Spleen (tissue), 11 donors: ENCODE measurements around the gene CNDP1. TPM values are rescaled to one million over a fixed set of nuclear protein-coding genes. Genes with fewer than 3 reads are reported as not detected.
A peak's percentile ranks its signal among the peaks of the same experiment; 100 is the strongest.

Source experiments
- DNase-seq: peaks from one replicate; pipeline ENCODE4 v3.0.0-alpha.2; 2020
- H3K27ac ChIP-seq, 8 donors: fragments of 200-600 bp; sonication (generic) in 7 of 8; 1 replicate in 4 of 8; 2 replicates in 4 of 8; pipeline versions ENCODE4 v1.5.0 to v1.8.0; 2016 to 2021; ENCODE audit warnings: inconsistent platforms in 4 of 8, mild to moderate bottlenecking in 4 of 8, moderate library complexity in 1 of 8
- H3K27me3 ChIP-seq, 7 donors: fragments of 200-600 bp; sonication (generic) in 6 of 7; replicated peaks in 1 of 7; 1 replicate in 4 of 7; 2 replicates in 3 of 7; pipeline versions ENCODE4 v1.5.0 to v1.8.0; 2016 to 2021; ENCODE audit warnings: inconsistent platforms in 3 of 7, mild to moderate bottlenecking in 1 of 7
- H3K36me3 ChIP-seq, 6 donors: fragments of 200-600 bp; sonication (generic) in 5 of 6; 1 replicate in 4 of 6; 2 replicates in 2 of 6; pipeline versions ENCODE4 v1.5.0 to v1.8.0; 2016 to 2021; ENCODE audit warnings: inconsistent platforms in 2 of 6
- H3K4me1 ChIP-seq, 6 donors: fragments of 200-600 bp; sonication (generic) in 5 of 6; 1 replicate in 3 of 6; 2 replicates in 3 of 6; pipeline versions ENCODE4 v1.5.0 to v1.8.0; 2016 to 2021; ENCODE audit warnings: inconsistent platforms in 3 of 6
- H3K4me3 ChIP-seq, 8 donors: fragments of 200-600 bp; sonication (generic) in 7 of 8; 1 replicate in 4 of 8; 2 replicates in 4 of 8; pipeline versions ENCODE4 v1.5.0 to v1.8.0; 2016 to 2021; ENCODE audit warnings: inconsistent platforms in 4 of 8, mild to moderate bottlenecking in 4 of 8, moderate library complexity in 2 of 8
- H3K9me3 ChIP-seq, 8 donors: fragments of 200-600 bp; sonication (generic) in 7 of 8; 1 replicate in 4 of 8; 2 replicates in 4 of 8; pipeline versions ENCODE4 v1.5.0 to v1.8.0; 2016 to 2021; ENCODE audit warnings: inconsistent platforms in 4 of 8
- POLR2A ChIP-seq, 3 donors: fragments of 450-650 bp; IDR thresholded peaks; one replicate each; pipeline ENCODE4 v1.5.1; 2017; ENCODE audit warnings: antibody characterized with exemption in 3 of 3, mild to moderate bottlenecking in 1 of 3
- POLR2AphosphoS5 ChIP-seq, 3 donors: sonication (generic); formaldehyde crosslinking; IDR thresholded peaks; one replicate each; pipeline ENCODE4 v1.5.1; 2017; ENCODE audit warnings: antibody characterized with exemption in 3 of 3
- whole genome bisulfite sequencing, 5 donors: extraction: QIAGEN DNeasy Blood & Tissue Kit in 3 of 5; methylation state at CpG; one replicate each; pipeline versions ENCODE4 v1.1.5 to v1.1.7; 2013 to 2018; 5-methylcytosine and 5-hydroxymethylcytosine counted together
- intact Hi-C: fragments of 100-400 bp; cut with DNase I; formaldehyde crosslinking; loops from one replicate; pipeline ENCODE4 v1.15.0; 2023; ENCODE audit warnings: low total_unique reads
- polyA plus RNA-seq, 3 donors: library from polyadenylated mRNA; stranded (reverse); fragments of 200-250 nt; gene quantifications; one replicate each; pipeline ENCODE4 v1.2.1, GENCODE V29; 2013
- total RNA-seq, 7 donors: library from RNA; depleted of rRNA in 3 of 7; stranded (reverse); fragments of >200 nt in 3 of 7; fragmentation: NEBNext Ultra II Directional in 4 of 7; extraction: Animal tissue kit (Norgen Biotek cat#: 25700) in 4 of 7; gene quantifications; one replicate each; pipeline versions ENCODE4 v1.1.0 to v1.2.1, GENCODE V29; 2016 to 2021
- TF ChIP-seq, protein P1 (sequence below), 11 experiments: fragments of 200-600 bp in 7 of 11; fragments of 450-650 bp in 4 of 11; sonication (generic) in 4 of 11; IDR thresholded peaks in 8 of 11; conservative IDR thresholded peaks in 3 of 11; 1 replicate in 7 of 11; 2 replicates in 4 of 11; pipeline versions ENCODE4 v1.4.0 to v1.8.0; 2016 to 2021; ENCODE audit warnings: antibody characterized with exemption in 11 of 11, inconsistent platforms in 4 of 11, mild to moderate bottlenecking in 1 of 11
- donor health status: healthy with polysubstance abuse.
- donor health status: DM: no; HTN: no; CAD: no; lungs with moderate emphysema.
- donor health status: DM: no; HTN: no; CAD: no.
- donor health status: Bipolar disorder and iron deficiency.
- donor health status: healthy.
- donor health status: DM: no; HTN: no; CAD: no.
- donor health status: DM: yes; HTN: yes; CAD: no.

Gene CNDP1
- total and polyA plus RNA-seq, 10 donors, result 0.03 to 0.59 (median 0.18) TPM; not detected in 2

GRCh38 chr18:74546007-74546406 lies 11.7 kb downstream of the CNDP1 start:
- no peaks in the 10 kb centered on the region for H3K36me3 ChIP-seq
- intact Hi-C loops, result no loop called here
- DNase-seq, result no peak

GRCh38 chr18:74546751-74547530 lies 12.6 kb downstream of the CNDP1 start:
- Histone ChIP-seq H3K4me1 (peaks cover 0 to 19% (median 9%) of the 10 kb centered on the region in 6 donors), H3K4me3 (no peak overlapping the region), H3K36me3 (no peaks in the 10 kb centered on the region), H3K9me3 (peaks cover 5 to 27% (median 21%) of the 10 kb centered on the region in 8 donors), H3K27ac (peak overlapping the region in 3 of 8 donors; percentile 6 to 51 (median 15)), H3K27me3 (no peaks in the 10 kb centered on the region)
- DNase-seq, result no peak
- WGBS, 5 donors, result 39 to 68% (median 54%) methylated on average over 9 of the region's 9 CpGs
- intact Hi-C loops, result no loop called here
- TF ChIP-seq, protein P1, sequence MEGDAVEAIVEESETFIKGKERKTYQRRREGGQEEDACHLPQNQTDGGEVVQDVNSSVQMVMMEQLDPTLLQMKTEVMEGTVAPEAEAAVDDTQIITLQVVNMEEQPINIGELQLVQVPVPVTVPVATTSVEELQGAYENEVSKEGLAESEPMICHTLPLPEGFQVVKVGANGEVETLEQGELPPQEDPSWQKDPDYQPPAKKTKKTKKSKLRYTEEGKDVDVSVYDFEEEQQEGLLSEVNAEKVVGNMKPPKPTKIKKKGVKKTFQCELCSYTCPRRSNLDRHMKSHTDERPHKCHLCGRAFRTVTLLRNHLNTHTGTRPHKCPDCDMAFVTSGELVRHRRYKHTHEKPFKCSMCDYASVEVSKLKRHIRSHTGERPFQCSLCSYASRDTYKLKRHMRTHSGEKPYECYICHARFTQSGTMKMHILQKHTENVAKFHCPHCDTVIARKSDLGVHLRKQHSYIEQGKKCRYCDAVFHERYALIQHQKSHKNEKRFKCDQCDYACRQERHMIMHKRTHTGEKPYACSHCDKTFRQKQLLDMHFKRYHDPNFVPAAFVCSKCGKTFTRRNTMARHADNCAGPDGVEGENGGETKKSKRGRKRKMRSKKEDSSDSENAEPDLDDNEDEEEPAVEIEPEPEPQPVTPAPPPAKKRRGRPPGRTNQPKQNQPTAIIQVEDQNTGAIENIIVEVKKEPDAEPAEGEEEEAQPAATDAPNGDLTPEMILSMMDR (IDR thresholded peaks at IDR 0.05 in 8 of 11, conservative IDR thresholded peaks at IDR 0.05 in 3 of 11), result no peak
- TF ChIP-seq POLR2AphosphoS5 (IDR thresholded peaks at IDR 0.05) (no peak), POLR2A (IDR thresholded peaks at IDR 0.05) (no peak)

More at GRCh38 chr18:74546007-74546406, 11.7 kb downstream of the CNDP1 start:
- no peak for TF ChIP-seq POLR2AphosphoS5 (IDR thresholded peaks at IDR 0.05)
- TF ChIP-seq POLR2A (IDR thresholded peaks at IDR 0.05), result no peak
- TF ChIP-seq, protein P1 (IDR thresholded peaks at IDR 0.05 in 8 of 11, conservative IDR thresholded peaks at IDR 0.05 in 3 of 11), result no peak
- Histone ChIP-seq H3K4me1 (peaks cover 0 to 13% (median 5%) of the 10 kb centered on the region in 6 donors), H3K9me3 (peaks cover 5 to 27% (median 21%) of the 10 kb centered on the region in 8 donors), H3K4me3 (no peak overlapping the region), H3K27me3 (no peaks in the 10 kb centered on the region), H3K27ac (peak overlapping the region in 1 of 8 donors; percentile 51)
- 92 to 96% (median 94%) methylated on average over 11 of the region's 11 CpGs for WGBS, 5 donors

DNA sequence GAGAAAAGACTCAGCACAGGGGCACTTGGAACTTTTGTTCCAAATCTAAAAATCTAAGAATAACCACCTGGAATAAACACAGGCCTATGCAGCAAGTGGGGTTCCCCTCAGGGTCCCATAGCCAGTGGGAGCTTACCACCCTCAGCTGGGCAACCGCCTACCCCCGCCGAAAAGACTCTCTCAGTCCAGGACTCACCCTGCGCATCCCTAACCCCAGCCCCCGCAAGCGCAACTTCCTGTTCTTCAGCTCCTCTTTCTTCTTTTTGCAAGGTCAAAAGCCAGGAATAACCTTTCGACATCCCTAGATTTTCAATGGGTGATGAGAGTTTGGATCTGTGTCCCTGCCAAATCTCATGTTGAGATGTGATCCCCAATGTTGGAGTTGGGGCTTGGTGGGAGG lies 13.6 kb downstream of the CNDP1 start:
- H3K4me1 ChIP-seq, result peaks cover 0 to 20% (median 10%) of the 10 kb centered on the region in 6 donors
- TF ChIP-seq POLR2A (IDR thresholded peaks at IDR 0.05), result no peak
- no peak for TF ChIP-seq POLR2AphosphoS5 (IDR thresholded peaks at IDR 0.05)
- TF ChIP-seq, protein P1 (IDR thresholded peaks at IDR 0.05 in 8 of 11, conservative IDR thresholded peaks at IDR 0.05 in 3 of 11), result no peak
- intact Hi-C loops, result no loop called here
- WGBS, 5 donors, result 88 to 97% (median 90%) methylated on average over 7 of the region's 7 CpGs
- H3K27me3 ChIP-seq, result no peaks in the 10 kb centered on the region
- no peaks in the 10 kb centered on the region for H3K36me3 ChIP-seq
- no peak for DNase-seq
- H3K27ac ChIP-seq, result peak overlapping the region in 2 of 8 donors; percentile 6 to 15
- no peak overlapping the region for H3K4me3 ChIP-seq
- peaks cover 5 to 27% (median 21%) of the 10 kb centered on the region in 8 donors for H3K9me3 ChIP-seq

DNA sequence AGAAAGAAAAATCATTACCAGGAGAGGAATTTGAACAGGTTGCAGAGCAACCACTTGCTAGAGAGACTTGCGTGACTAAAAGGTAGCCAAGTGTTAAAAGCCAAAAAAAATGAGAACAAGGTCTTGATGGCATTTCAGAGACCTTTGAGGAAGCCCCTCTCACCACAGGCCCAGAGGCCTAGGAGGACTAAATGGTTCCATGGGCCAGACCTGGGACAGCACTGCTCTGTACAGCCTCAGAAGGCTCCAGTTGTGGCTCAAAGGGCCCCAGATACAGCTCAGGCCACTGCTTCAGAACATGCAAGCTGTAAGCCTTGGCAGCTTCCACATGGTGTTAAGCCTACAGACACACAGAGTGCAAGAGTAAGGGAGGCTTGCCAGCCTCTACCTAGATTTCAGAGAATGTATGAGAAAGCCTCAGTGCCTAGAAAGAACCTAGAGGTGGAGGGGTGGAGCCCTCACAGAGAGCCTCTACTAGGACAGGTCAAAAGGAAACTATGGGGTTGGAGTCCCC lies 15.3 kb downstream of the CNDP1 start:
- no peak for TF ChIP-seq POLR2A (IDR thresholded peaks at IDR 0.05)
- TF ChIP-seq, protein P1 (IDR thresholded peaks at IDR 0.05 in 8 of 11, conservative IDR thresholded peaks at IDR 0.05 in 3 of 11), result no peak
- TF ChIP-seq POLR2AphosphoS5 (IDR thresholded peaks at IDR 0.05), result no peak
- no peak for DNase-seq
- Histone ChIP-seq H3K36me3 (no peaks in the 10 kb centered on the region), H3K27ac (no peak overlapping the region), H3K4me3 (no peak overlapping the region), H3K4me1 (peaks cover 0 to 20% (median 10%) of the 10 kb centered on the region in 6 donors), H3K9me3 (peaks cover 5 to 27% (median 21%) of the 10 kb centered on the region in 8 donors), H3K27me3 (no peaks in the 10 kb centered on the region)
- 86 to 100% (median 94%) methylated on average over 1 of the region's 1 CpG for WGBS, 5 donors
- intact Hi-C loops, result loop anchor here (5.0 to 10.0 kb wide), 3 partner anchors 55 to 352 kb away; partner anchors contain the start of gene CNDP2
